HEK293T (cell line): ENCODE data around the gene EXOSC6.
A peak's percentile ranks its signal among the peaks of the same experiment; 100 is the strongest.
"Not testable (repeated sequence)": the region's sequence is repeated elsewhere in the genome, so short reads cannot be mapped to it uniquely, and the experiment has no call there.

Source experiments
- CTCF ChIA-PET: fragments of 350-600 bp; formaldehyde crosslinking; extraction: SDS; loops from one replicate; lab custom pipeline; 2021; ENCODE audit warnings: antibody characterized with exemption, inconsistent platforms; lab: Yijun Ruan, JAX
- POLR2A ChIA-PET: fragments of 350-600 bp; formaldehyde crosslinking; extraction: SDS; loops from one replicate; lab custom pipeline; 2020; ENCODE audit warnings: antibody characterized with exemption, inconsistent platforms; lab: Yijun Ruan, JAX
- DNase-seq: peaks from one replicate; pipeline ENCODE4 v3.0.0; 2012; ENCODE audit warnings: mixed read lengths; ENCODE audit errors: extremely low spot score
- ARNT ChIP-seq: fragments of 450-650 bp; IDR thresholded peaks from 2 replicates; pipeline ENCODE4 v1.6.1; 2017; ENCODE audit warnings: mild to moderate bottlenecking
- BHLHE40 ChIP-seq: fragments of 450-650 bp; IDR thresholded peaks from 2 replicates; pipeline ENCODE4 v1.6.1; 2016; ENCODE audit warnings: mild to moderate bottlenecking, moderate library complexity, borderline replicate concordance
- CTBP1 ChIP-seq: fragments of 450-650 bp; IDR thresholded peaks from 2 replicates; pipeline ENCODE4 v1.6.1; 2016; ENCODE audit warnings: borderline replicate concordance
- ELF4 ChIP-seq: fragments of 450-650 bp; IDR thresholded peaks from 2 replicates; pipeline ENCODE4 v1.6.1; 2017; ENCODE audit warnings: antibody characterized with exemption
- FOXM1 ChIP-seq: fragments of 450-650 bp; IDR thresholded peaks from 2 replicates; pipeline ENCODE4 v1.6.1; 2017; ENCODE audit warnings: mild to moderate bottlenecking, borderline replicate concordance
- HDGF ChIP-seq: fragments of 450-650 bp; IDR thresholded peaks from 2 replicates; pipeline ENCODE4 v1.6.1; 2017; ENCODE audit warnings: antibody characterized with exemption, borderline replicate concordance
- L3MBTL2 ChIP-seq: fragments of 450-650 bp; conservative IDR thresholded peaks from 2 replicates; pipeline ENCODE4 v1.6.1; 2016; ENCODE audit warnings: mild to moderate bottlenecking
- LEF1 ChIP-seq: fragments of 450-650 bp; IDR thresholded peaks from 2 replicates; pipeline ENCODE4 v1.6.1; 2017; ENCODE audit warnings: mild to moderate bottlenecking, borderline replicate concordance
- NFRKB ChIP-seq: fragments of 450-650 bp; IDR thresholded peaks from 2 replicates; pipeline ENCODE4 v1.6.1; 2016; ENCODE audit warnings: mild to moderate bottlenecking, moderate library complexity
- PKNOX1 ChIP-seq: fragments of 450-650 bp; IDR thresholded peaks from 2 replicates; pipeline ENCODE4 v1.6.1; 2016
- ZNF384 ChIP-seq: fragments of 450-650 bp; IDR thresholded peaks from 2 replicates; pipeline ENCODE4 v1.6.1; 2016

EXOSC6 gene

GRCh38 chr16:70252355-70252988, 732 bp upstream of the EXOSC6 start:
- ChIA-PET POLR2A (interaction anchor here (0.7 to 1.2 kb wide), 5 partner anchors 8 to 129 kb away, joined by 3 to 9 read pairs (median 3); partner anchors contain the start of gene AARS1), CTCF (interaction anchor here (0.9 to 1.5 kb wide), 4 partner anchors 11 to 93 kb away, joined by 3 to 11 read pairs (median 6); no protein-coding TSS in a partner anchor)
- TF ChIP-seq ARNT (no peak), CTBP1 (no peak), ELF4 (no peak), ZNF384 (no peak), NFRKB (no peak), PKNOX1 (0 out of 2 replicates have a peak, but pooled peaks have one; percentile 22), FOXM1 (no peak), L3MBTL2 (no peak), HDGF (0 out of 2 replicates have a peak, but pooled peaks have one; percentile 32), BHLHE40 (no peak)
- peak; percentile 68 for DNase-seq

GRCh38 chr16:70250748-70251628, 752 bp downstream of the EXOSC6 start:
- TF ChIP-seq ELF4 (no peak), LEF1 (peak; percentile 80), HDGF (no peak)
- CTCF ChIA-PET = interaction anchor here (0.7 to 1.9 kb wide), 4 partner anchors 9 to 99 kb away, joined by 3 to 11 read pairs (median 6); no protein-coding TSS in a partner anchor
- DNase-seq = peak; percentile 48
- POLR2A ChIA-PET = interaction anchor here (0.7 to 1.2 kb wide), 4 partner anchors 21 to 38 kb away, joined by 3 to 9 read pairs (median 4); partner anchors contain the start of gene AARS1

GRCh38 chr16:70249697-70250096, 2.0 kb downstream of the EXOSC6 start:
- POLR2A ChIA-PET = interaction anchor here (0.9 kb wide), 1 partner anchor 10 kb away, joined by 3 read pairs; no protein-coding TSS in a partner anchor
- CTCF ChIA-PET, DNase-seq: not testable (repeated sequence)

- POLR2A ChIA-PET, DNase-seq, CTCF ChIA-PET: not testable (repeated sequence)
Measured at GRCh38 chr16:70238773-70239172, 13.0 kb downstream of the EXOSC6 start.

GRCh38 chr16:70231831-70232230, 19.9 kb downstream of the EXOSC6 start:
- CTCF ChIA-PET, DNase-seq, POLR2A ChIA-PET: not testable (repeated sequence)

GRCh38 chr16:70226024-70226423, 25.7 kb downstream of the EXOSC6 start:
- POLR2A ChIA-PET, CTCF ChIA-PET: not testable (repeated sequence)

GRCh38 chr16:70225430-70225829, 26.3 kb downstream of the EXOSC6 start:
- POLR2A ChIA-PET, DNase-seq, CTCF ChIA-PET: not testable (repeated sequence)

More at GRCh38 chr16:70226024-70226423, 25.7 kb downstream of the EXOSC6 start:
- DNase-seq = not testable (repeated sequence)

- DNase-seq, POLR2A ChIA-PET, CTCF ChIA-PET: not testable (repeated sequence)
Measured at GRCh38 chr16:70224645-70225044, 27.1 kb downstream of the EXOSC6 start.

GRCh38 chr16:70223971-70224513, 27.7 kb downstream of the EXOSC6 start:
- POLR2A ChIA-PET, CTCF ChIA-PET: not testable (repeated sequence)

GRCh38 chr16:70223216-70223615, 28.5 kb downstream of the EXOSC6 start:
- POLR2A ChIA-PET, CTCF ChIA-PET, DNase-seq: not testable (repeated sequence)

More at GRCh38 chr16:70223971-70224513, 27.7 kb downstream of the EXOSC6 start:
- not testable (repeated sequence) for DNase-seq

GRCh38 chr16:70222574-70222973, 29.2 kb downstream of the EXOSC6 start:
- POLR2A ChIA-PET, CTCF ChIA-PET, DNase-seq: not testable (repeated sequence)

- DNase-seq, CTCF ChIA-PET, POLR2A ChIA-PET: not testable (repeated sequence)
Measured at GRCh38 chr16:70218586-70218985, 33.2 kb downstream of the EXOSC6 start.

- POLR2A ChIA-PET, DNase-seq, CTCF ChIA-PET: not testable (repeated sequence)
Measured at GRCh38 chr16:70206382-70206781, 45.4 kb downstream of the EXOSC6 start.

GRCh38 chr16:70204668-70205405, 46.9 kb downstream of the EXOSC6 start:
- CTCF ChIA-PET, POLR2A ChIA-PET, DNase-seq: not testable (repeated sequence)
